ENCODE measurements around the gene HDAC7. TPM values are rescaled to one million over a fixed set of nuclear protein-coding genes. Genes with fewer than 3 reads are reported as not detected.

HDAC7 gene
- total and polyA plus RNA-seq, 2 donors (not counting 1 experiment from before 2014, with no cell fraction given): 28.1 to 31.6 TPM

DNA sequence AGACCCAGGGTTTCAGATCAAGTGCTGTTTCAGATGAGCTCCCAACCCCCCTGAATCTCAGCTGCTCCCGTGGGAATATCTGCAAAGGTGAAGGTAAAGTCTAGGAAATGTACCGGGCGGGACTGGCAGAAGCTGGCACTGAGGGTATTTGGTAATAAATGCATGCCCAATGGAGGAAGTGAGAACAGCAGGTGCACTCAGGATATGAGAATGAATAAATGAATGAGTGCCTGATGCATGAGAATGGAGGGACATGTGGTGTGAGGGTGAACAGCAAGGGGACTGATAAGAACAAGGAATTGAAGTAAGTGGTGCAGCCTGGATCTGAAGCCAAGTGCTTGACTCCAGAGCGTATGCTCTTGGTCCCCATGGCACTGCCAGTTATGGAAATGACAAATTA lies 72.6 kb downstream of the HDAC7 start:
- H3K4me2 ChIP-seq (ENCODE audit: extremely low read depth, insufficient read depth, low read length): no peak overlapping the region
- no peaks in the 10 kb centered on the region for H3K79me2 ChIP-seq (ENCODE audit: control insufficient read depth, insufficient read depth, low read length)
- no peak for DNase-seq (ENCODE audit: low read depth in 2 of 2)
- H3K4me1 ChIP-seq (ENCODE audit: control insufficient read depth, extremely low read depth, insufficient read depth, low read length): peaks cover 2% of the 10 kb centered on the region
- H3K9ac ChIP-seq (ENCODE audit: insufficient read depth, low read length): no peak overlapping the region
- H2AFZ ChIP-seq (ENCODE audit: low read length): no peak overlapping the region
- H3K9me3 ChIP-seq (ENCODE audit: control insufficient read depth, insufficient read depth, low read depth, low read length): no peaks in the 10 kb centered on the region
- H3K27me3 ChIP-seq (ENCODE audit: control insufficient read depth, insufficient read depth, low read length): peaks cover 5% of the 10 kb centered on the region
- no peaks in the 10 kb centered on the region for H3K36me3 ChIP-seq (ENCODE audit: control insufficient read depth, insufficient read depth, low read length)
- no peak overlapping the region for H3K27ac ChIP-seq (ENCODE audit: insufficient read depth, low read length)
- no peak overlapping the region for H3K4me3 ChIP-seq (replicated peaks in 1 of 4; ENCODE audit: control extremely low read depth in 1 of 4, insufficient read depth in 1 of 4, low read depth in 3 of 4, low read length in 4 of 4)
- TF ChIP-seq CTCF (conservative IDR thresholded peaks at IDR 0.05 in 1 of 2, IDR thresholded peaks at IDR 0.05 in 1 of 2; ENCODE audit: low read depth in 1 of 2, low read length in 2 of 2) (no peak), EZH2 (IDR thresholded peaks at IDR 0.05; ENCODE audit: low read length, missing control alignments) (no peak)
- no peaks in the 10 kb centered on the region for H4K20me1 ChIP-seq (ENCODE audit: control insufficient read depth, extremely low read depth, insufficient read depth, low read length)

DNA sequence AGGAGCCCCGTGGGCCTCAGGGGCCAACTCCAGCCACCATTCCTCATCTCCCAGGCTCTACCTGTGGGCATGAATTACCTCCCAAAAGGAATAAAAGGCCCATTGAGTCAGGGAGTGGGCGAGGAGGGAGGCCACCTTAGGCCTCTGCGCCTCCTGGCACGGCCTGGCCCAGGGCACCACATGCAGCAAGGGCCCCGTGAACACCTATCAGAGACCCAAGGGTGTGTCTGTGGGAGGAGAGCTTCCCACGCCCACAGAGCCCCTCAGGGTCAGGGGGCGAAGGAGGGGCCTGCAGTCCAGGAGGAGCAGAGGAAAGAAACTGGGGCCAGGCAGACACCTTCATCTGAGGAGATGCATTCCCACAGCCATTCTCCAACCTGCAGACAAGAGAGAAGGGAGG lies 73.2 kb downstream of the HDAC7 start:
- Histone ChIP-seq H3K4me2 (ENCODE audit: extremely low read depth, insufficient read depth, low read length) (no peak overlapping the region), H3K36me3 (ENCODE audit: control insufficient read depth, insufficient read depth, low read length) (no peaks in the 10 kb centered on the region), H3K79me2 (ENCODE audit: control insufficient read depth, insufficient read depth, low read length) (no peaks in the 10 kb centered on the region), H4K20me1 (ENCODE audit: control insufficient read depth, extremely low read depth, insufficient read depth, low read length) (no peaks in the 10 kb centered on the region), H3K9me3 (ENCODE audit: control insufficient read depth, insufficient read depth, low read depth, low read length) (no peaks in the 10 kb centered on the region), H3K27me3 (ENCODE audit: control insufficient read depth, insufficient read depth, low read length) (peaks cover 5% of the 10 kb centered on the region), H3K27ac (ENCODE audit: insufficient read depth, low read length) (no peak overlapping the region), H3K4me1 (ENCODE audit: control insufficient read depth, extremely low read depth, insufficient read depth, low read length) (no peaks in the 10 kb centered on the region), H3K9ac (ENCODE audit: insufficient read depth, low read length) (no peak overlapping the region), H2AFZ (ENCODE audit: low read length) (no peak overlapping the region), H3K4me3 (replicated peaks in 1 of 4; ENCODE audit: control extremely low read depth in 1 of 4, insufficient read depth in 1 of 4, low read depth in 3 of 4, low read length in 4 of 4) (no peak overlapping the region)
- no peak for DNase-seq (ENCODE audit: low read depth in 2 of 2)
- TF ChIP-seq EZH2 (IDR thresholded peaks at IDR 0.05; ENCODE audit: low read length, missing control alignments) (no peak), CTCF (conservative IDR thresholded peaks at IDR 0.05 in 1 of 2, IDR thresholded peaks at IDR 0.05 in 1 of 2; ENCODE audit: low read depth in 1 of 2, low read length in 2 of 2) (no peak)

- Histone ChIP-seq H3K4me2 (ENCODE audit: extremely low read depth, insufficient read depth, low read length) (no peak overlapping the region), H3K36me3 (ENCODE audit: control insufficient read depth, insufficient read depth, low read length) (no peaks in the 10 kb centered on the region), H3K4me1 (ENCODE audit: control insufficient read depth, extremely low read depth, insufficient read depth, low read length) (no peaks in the 10 kb centered on the region), H3K9me3 (ENCODE audit: control insufficient read depth, insufficient read depth, low read depth, low read length) (no peaks in the 10 kb centered on the region), H4K20me1 (ENCODE audit: control insufficient read depth, extremely low read depth, insufficient read depth, low read length) (no peaks in the 10 kb centered on the region), H3K27me3 (ENCODE audit: control insufficient read depth, insufficient read depth, low read length) (peaks cover 5% of the 10 kb centered on the region), H2AFZ (ENCODE audit: low read length) (no peak overlapping the region), H3K9ac (ENCODE audit: insufficient read depth, low read length) (no peak overlapping the region), H3K4me3 (replicated peaks in 1 of 4; ENCODE audit: control extremely low read depth in 1 of 4, insufficient read depth in 1 of 4, low read depth in 3 of 4, low read length in 4 of 4) (no peak overlapping the region), H3K27ac (ENCODE audit: insufficient read depth, low read length) (no peak overlapping the region), H3K79me2 (ENCODE audit: control insufficient read depth, insufficient read depth, low read length) (no peaks in the 10 kb centered on the region)
- TF ChIP-seq EZH2 (IDR thresholded peaks at IDR 0.05; ENCODE audit: low read length, missing control alignments): no peak
- TF ChIP-seq CTCF (conservative IDR thresholded peaks at IDR 0.05 in 1 of 2, IDR thresholded peaks at IDR 0.05 in 1 of 2; ENCODE audit: low read depth in 1 of 2, low read length in 2 of 2): no peak
- DNase-seq (ENCODE audit: low read depth in 2 of 2): no peak
Measured at GRCh38 chr12:47746073-47746472, 73.6 kb downstream of the HDAC7 start.
